ENCODE results near the gene SSBP4.

GRCh38 chr19:18396471-18397241, 22.5 kb upstream of the SSBP4 start:
- TF ChIP-seq KDM5A (IDR thresholded peaks at IDR 0.05) (no peak), POLR2A (IDR thresholded peaks at IDR 0.05; ENCODE audit: low read length) (no peak), CHD2 (IDR thresholded peaks at IDR 0.05; ENCODE audit: low read length, partially characterized antibody) (no peak), HDAC2 (IDR thresholded peaks at IDR 0.05) (no peak), RFX5 (IDR thresholded peaks at IDR 0.05) (no peak), EP300 (IDR thresholded peaks at IDR 0.05) (no peak), SMC3 (IDR thresholded peaks at IDR 0.05) (no peak), GATA3 (IDR thresholded peaks at IDR 0.05; ENCODE audit: borderline replicate concordance) (no peak), MAX (IDR thresholded peaks at IDR 0.05) (no peak)
- TF ChIP-seq, protein P1, sequence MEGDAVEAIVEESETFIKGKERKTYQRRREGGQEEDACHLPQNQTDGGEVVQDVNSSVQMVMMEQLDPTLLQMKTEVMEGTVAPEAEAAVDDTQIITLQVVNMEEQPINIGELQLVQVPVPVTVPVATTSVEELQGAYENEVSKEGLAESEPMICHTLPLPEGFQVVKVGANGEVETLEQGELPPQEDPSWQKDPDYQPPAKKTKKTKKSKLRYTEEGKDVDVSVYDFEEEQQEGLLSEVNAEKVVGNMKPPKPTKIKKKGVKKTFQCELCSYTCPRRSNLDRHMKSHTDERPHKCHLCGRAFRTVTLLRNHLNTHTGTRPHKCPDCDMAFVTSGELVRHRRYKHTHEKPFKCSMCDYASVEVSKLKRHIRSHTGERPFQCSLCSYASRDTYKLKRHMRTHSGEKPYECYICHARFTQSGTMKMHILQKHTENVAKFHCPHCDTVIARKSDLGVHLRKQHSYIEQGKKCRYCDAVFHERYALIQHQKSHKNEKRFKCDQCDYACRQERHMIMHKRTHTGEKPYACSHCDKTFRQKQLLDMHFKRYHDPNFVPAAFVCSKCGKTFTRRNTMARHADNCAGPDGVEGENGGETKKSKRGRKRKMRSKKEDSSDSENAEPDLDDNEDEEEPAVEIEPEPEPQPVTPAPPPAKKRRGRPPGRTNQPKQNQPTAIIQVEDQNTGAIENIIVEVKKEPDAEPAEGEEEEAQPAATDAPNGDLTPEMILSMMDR (IDR thresholded peaks at IDR 0.05), result no peak
- TF ChIP-seq, protein P2, sequence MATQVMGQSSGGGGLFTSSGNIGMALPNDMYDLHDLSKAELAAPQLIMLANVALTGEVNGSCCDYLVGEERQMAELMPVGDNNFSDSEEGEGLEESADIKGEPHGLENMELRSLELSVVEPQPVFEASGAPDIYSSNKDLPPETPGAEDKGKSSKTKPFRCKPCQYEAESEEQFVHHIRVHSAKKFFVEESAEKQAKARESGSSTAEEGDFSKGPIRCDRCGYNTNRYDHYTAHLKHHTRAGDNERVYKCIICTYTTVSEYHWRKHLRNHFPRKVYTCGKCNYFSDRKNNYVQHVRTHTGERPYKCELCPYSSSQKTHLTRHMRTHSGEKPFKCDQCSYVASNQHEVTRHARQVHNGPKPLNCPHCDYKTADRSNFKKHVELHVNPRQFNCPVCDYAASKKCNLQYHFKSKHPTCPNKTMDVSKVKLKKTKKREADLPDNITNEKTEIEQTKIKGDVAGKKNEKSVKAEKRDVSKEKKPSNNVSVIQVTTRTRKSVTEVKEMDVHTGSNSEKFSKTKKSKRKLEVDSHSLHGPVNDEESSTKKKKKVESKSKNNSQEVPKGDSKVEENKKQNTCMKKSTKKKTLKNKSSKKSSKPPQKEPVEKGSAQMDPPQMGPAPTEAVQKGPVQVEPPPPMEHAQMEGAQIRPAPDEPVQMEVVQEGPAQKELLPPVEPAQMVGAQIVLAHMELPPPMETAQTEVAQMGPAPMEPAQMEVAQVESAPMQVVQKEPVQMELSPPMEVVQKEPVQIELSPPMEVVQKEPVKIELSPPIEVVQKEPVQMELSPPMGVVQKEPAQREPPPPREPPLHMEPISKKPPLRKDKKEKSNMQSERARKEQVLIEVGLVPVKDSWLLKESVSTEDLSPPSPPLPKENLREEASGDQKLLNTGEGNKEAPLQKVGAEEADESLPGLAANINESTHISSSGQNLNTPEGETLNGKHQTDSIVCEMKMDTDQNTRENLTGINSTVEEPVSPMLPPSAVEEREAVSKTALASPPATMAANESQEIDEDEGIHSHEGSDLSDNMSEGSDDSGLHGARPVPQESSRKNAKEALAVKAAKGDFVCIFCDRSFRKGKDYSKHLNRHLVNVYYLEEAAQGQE (IDR thresholded peaks at IDR 0.05), result no peak
